Transverse colon (tissue), 4 donors: ENCODE results near the gene TCEA3.
A peak's percentile ranks its signal among the peaks of the same experiment; 100 is the strongest.

Source experiments
- POLR2A ChIP-seq: fragments of 450-650 bp; IDR thresholded peaks from one replicate; pipeline ENCODE4 v1.6.1; 2016; ENCODE audit warnings: antibody characterized with exemption, mild to moderate bottlenecking, moderate library complexity
- POLR2AphosphoS5 ChIP-seq, 3 donors: sonication (generic); formaldehyde crosslinking; IDR thresholded peaks; one replicate each; pipeline ENCODE4 v1.6.1; 2016; ENCODE audit warnings: antibody characterized with exemption in 3 of 3
- TF ChIP-seq, protein P1 (sequence below), 5 experiments: fragments of 200-600 bp in 3 of 5; fragments of 450-650 bp in 2 of 5; sonication (generic) in 3 of 5; IDR thresholded peaks; 1 replicate in 2 of 5; 2 replicates in 3 of 5; pipeline ENCODE4 v1.5.1; 2016 to 2017; ENCODE audit warnings: antibody characterized with exemption in 5 of 5, inconsistent platforms in 3 of 5, mild to moderate bottlenecking in 2 of 5, moderate library complexity in 1 of 5

GRCh38 chr1:23369335-23370013, 55.1 kb downstream of the TCEA3 start, which contains the start of gene ZNF436:
- TF ChIP-seq, protein P1, sequence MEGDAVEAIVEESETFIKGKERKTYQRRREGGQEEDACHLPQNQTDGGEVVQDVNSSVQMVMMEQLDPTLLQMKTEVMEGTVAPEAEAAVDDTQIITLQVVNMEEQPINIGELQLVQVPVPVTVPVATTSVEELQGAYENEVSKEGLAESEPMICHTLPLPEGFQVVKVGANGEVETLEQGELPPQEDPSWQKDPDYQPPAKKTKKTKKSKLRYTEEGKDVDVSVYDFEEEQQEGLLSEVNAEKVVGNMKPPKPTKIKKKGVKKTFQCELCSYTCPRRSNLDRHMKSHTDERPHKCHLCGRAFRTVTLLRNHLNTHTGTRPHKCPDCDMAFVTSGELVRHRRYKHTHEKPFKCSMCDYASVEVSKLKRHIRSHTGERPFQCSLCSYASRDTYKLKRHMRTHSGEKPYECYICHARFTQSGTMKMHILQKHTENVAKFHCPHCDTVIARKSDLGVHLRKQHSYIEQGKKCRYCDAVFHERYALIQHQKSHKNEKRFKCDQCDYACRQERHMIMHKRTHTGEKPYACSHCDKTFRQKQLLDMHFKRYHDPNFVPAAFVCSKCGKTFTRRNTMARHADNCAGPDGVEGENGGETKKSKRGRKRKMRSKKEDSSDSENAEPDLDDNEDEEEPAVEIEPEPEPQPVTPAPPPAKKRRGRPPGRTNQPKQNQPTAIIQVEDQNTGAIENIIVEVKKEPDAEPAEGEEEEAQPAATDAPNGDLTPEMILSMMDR (IDR thresholded peaks at IDR 0.05), result no peak
- peak; percentile 29 to 63 (median 33) for TF ChIP-seq POLR2AphosphoS5 (IDR thresholded peaks at IDR 0.05)
- TF ChIP-seq POLR2A, result peak; percentile 11
